Caco-2 (cell line): ENCODE measurements around the gene TAS1R2. TPM values are rescaled to one million over a fixed set of nuclear protein-coding genes. Genes with fewer than 3 reads are reported as not detected.

Experiments used
- BruUV-seq: library from RNA; stranded (reverse); fragments of 400-500 nt; replicated peaks from 2 replicates; lab custom pipeline; 2021; lab: Mats Ljungman, UMichigan
- CTCF ChIA-PET: fragments of 300-600 bp; sonication (Branson Sonifier 250); formaldehyde crosslinking; loops from one replicate; lab custom pipeline; 2022; ENCODE audit warnings: antibody characterized with exemption; lab: Charles Lee
- POLR2A ChIA-PET: fragments of 300-600 bp; sonication (Branson Sonifier 250); formaldehyde crosslinking; loops from one replicate; lab custom pipeline; 2022; ENCODE audit warnings: antibody characterized with exemption; lab: Charles Lee
- DNase-seq, 2 experiments: peaks; one replicate each; pipeline versions ENCODE4 v3.0.0 to v3.0.0-alpha.2; 2020 to 2022
- H3K27me3 ChIP-seq: replicated peaks from 2 replicates; pipeline ENCODE4 v1.6.0; 2011; ENCODE audit warnings: low read length; ENCODE audit not compliant: control insufficient read depth, insufficient read depth
- H3K36me3 ChIP-seq: 2 replicates; pipeline ENCODE4 v1.5.1; 2011; ENCODE audit warnings: low read length; ENCODE audit not compliant: control insufficient read depth, insufficient read depth
- H3K4me1 ChIP-seq: fragments of 250-450 bp; sonication (Bioruptor Pico); 2 replicates; pipeline ENCODE4 v1.5.1; 2020; ENCODE audit warnings: mild to moderate bottlenecking
- H3K4me3 ChIP-seq: 2 replicates; pipeline ENCODE4 v1.5.1; 2011; ENCODE audit warnings: low read depth, mild to moderate bottlenecking, control low read depth, low read length
- H3K9me3 ChIP-seq: fragments of 250-450 bp; sonication (Bioruptor Pico); 2 replicates; pipeline ENCODE4 v1.5.1; 2020; ENCODE audit warnings: mild to moderate bottlenecking, moderate library complexity
- H3K27ac Mint-ChIP-seq: one replicate; pipeline ENCODE4 v1.8.0; 2022; ENCODE audit warnings: mixed read lengths; ENCODE audit not compliant: unreplicated experiment
- H3K27me3 Mint-ChIP-seq: one replicate; pipeline ENCODE4 v1.8.0; 2022; ENCODE audit warnings: mixed read lengths; ENCODE audit not compliant: insufficient read depth, unreplicated experiment
- H3K36me3 Mint-ChIP-seq: one replicate; pipeline ENCODE4 v1.8.0; 2022; ENCODE audit warnings: mild to moderate bottlenecking, mixed read lengths; ENCODE audit not compliant: insufficient read depth, unreplicated experiment
- H3K4me1 Mint-ChIP-seq: one replicate; pipeline ENCODE4 v1.8.0; 2022; ENCODE audit warnings: low read depth, mixed read lengths; ENCODE audit not compliant: unreplicated experiment
- H3K4me3 Mint-ChIP-seq: one replicate; pipeline ENCODE4 v1.8.0; 2022; ENCODE audit warnings: mild to moderate bottlenecking, moderate library complexity, mixed read lengths; ENCODE audit not compliant: unreplicated experiment
- H3K9me3 Mint-ChIP-seq: one replicate; pipeline ENCODE4 v1.8.0; 2022; ENCODE audit warnings: mixed read lengths; ENCODE audit not compliant: unreplicated experiment
- intact Hi-C: fragments of 100-400 bp; cut with micrococcal nuclease; formaldehyde crosslinking; loops from one replicate; pipeline ENCODE4 v1.10.0; 2022; ENCODE audit not compliant: unreplicated experiment
- total RNA-seq: library from RNA; stranded (reverse); gene quantifications from 2 replicates; pipeline ENCODE4 v1.2.3, GENCODE V29; 2022
- TF ChIP-seq, protein P1 (sequence below), 2 experiments: fragments of 200-600 bp in 1 of 2; IDR thresholded peaks; 1 replicate in 1 of 2; 2 replicates in 1 of 2; pipeline versions ENCODE4 v1.5.1 to v1.8.0; 2011 to 2022; ENCODE audit warnings: antibody characterized with exemption in 1 of 2, control low read depth in 1 of 2, inconsistent platforms in 1 of 2, low read depth in 1 of 2, low read length in 1 of 2, mild to moderate bottlenecking in 1 of 2, moderate library complexity in 1 of 2; ENCODE audit not compliant: insufficient read depth in 1 of 2, severe bottlenecking in 1 of 2, unreplicated experiment in 1 of 2

The TAS1R2 gene
- total RNA-seq, 1 experiment from 2014 or later = not detected

DNA sequence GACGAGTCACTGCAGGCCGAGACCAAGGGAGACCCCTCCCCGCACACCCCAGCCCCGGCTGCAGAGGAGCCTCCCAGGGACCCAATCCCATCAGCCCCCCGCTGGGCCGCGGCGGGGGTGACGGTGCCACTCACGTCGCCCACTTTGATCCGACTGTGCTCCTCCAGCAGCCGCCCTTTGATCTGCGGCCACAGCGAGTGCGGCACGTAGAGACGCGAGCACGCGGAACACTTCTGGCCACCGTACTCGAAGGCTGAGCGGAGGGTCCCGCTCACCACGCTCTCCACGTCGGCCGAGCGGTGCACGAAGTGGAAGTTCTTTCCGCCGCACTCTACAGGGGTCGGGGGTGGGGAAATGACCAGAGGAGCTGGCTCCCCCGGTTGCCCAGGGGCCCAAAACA is 17.8 kb upstream of the TAS1R2 start:
- intact Hi-C loops = no loop called here
- no peak overlapping the region for H3K4me3 ChIP-seq
- H3K4me1 Mint-ChIP-seq = no peaks in the 10 kb centered on the region
- TF ChIP-seq, protein P1, sequence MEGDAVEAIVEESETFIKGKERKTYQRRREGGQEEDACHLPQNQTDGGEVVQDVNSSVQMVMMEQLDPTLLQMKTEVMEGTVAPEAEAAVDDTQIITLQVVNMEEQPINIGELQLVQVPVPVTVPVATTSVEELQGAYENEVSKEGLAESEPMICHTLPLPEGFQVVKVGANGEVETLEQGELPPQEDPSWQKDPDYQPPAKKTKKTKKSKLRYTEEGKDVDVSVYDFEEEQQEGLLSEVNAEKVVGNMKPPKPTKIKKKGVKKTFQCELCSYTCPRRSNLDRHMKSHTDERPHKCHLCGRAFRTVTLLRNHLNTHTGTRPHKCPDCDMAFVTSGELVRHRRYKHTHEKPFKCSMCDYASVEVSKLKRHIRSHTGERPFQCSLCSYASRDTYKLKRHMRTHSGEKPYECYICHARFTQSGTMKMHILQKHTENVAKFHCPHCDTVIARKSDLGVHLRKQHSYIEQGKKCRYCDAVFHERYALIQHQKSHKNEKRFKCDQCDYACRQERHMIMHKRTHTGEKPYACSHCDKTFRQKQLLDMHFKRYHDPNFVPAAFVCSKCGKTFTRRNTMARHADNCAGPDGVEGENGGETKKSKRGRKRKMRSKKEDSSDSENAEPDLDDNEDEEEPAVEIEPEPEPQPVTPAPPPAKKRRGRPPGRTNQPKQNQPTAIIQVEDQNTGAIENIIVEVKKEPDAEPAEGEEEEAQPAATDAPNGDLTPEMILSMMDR (IDR thresholded peaks at IDR 0.05; ENCODE audit: insufficient read depth in 1 of 2, low read depth in 1 of 2, low read length in 1 of 2, severe bottlenecking in 1 of 2, unreplicated experiment in 1 of 2) = no peak
- ChIA-PET CTCF (interaction anchor here (0.5 kb wide), 1 partner anchor 166 kb away, joined by 3 read pairs; no protein-coding TSS in a partner anchor), POLR2A (no interaction called here)
- no peak overlapping the region for H3K27ac Mint-ChIP-seq
- H3K36me3 ChIP-seq = no peaks in the 10 kb centered on the region
- BruUV-seq = no TSS peak
- no peaks in the 10 kb centered on the region for H3K9me3 Mint-ChIP-seq
- H3K4me3 Mint-ChIP-seq = no peak overlapping the region
- no peaks in the 10 kb centered on the region for H3K4me1 ChIP-seq
- no peak for DNase-seq
- no peaks in the 10 kb centered on the region for H3K36me3 Mint-ChIP-seq
- no peaks in the 10 kb centered on the region for H3K27me3 ChIP-seq
- no peaks in the 10 kb centered on the region for H3K9me3 ChIP-seq
- H3K27me3 Mint-ChIP-seq = no peaks in the 10 kb centered on the region

DNA sequence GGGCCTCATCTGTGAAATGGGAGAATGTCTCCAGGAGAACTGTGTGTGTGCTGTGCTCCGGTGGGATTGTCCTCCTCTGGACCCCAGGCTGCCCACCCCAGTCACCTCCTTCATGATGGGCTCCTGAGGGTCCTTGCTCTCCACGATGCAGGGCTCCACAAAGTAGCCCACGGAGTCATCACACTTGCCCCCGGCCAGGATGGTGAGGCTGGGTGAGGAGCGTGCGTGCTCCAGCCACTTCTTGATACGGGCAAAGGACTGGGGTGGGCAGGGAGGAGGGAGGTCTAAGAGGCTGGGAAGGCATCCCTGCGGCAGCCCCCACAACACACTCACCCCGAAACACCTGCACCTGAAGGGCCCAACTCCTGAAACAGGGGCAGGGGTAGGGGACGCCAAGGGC is 16.8 kb upstream of the TAS1R2 start:
- DNase-seq = no peak
- no peak overlapping the region for H3K4me3 Mint-ChIP-seq
- Histone ChIP-seq H3K27me3 (no peaks in the 10 kb centered on the region), H3K36me3 (no peaks in the 10 kb centered on the region), H3K9me3 (no peaks in the 10 kb centered on the region), H3K4me1 (no peaks in the 10 kb centered on the region), H3K4me3 (no peak overlapping the region)
- ChIA-PET CTCF (interaction anchor here (1.7 kb wide), 1 partner anchor 8 kb away, joined by 10 read pairs; no protein-coding TSS in a partner anchor), POLR2A (no interaction called here)
- no peaks in the 10 kb centered on the region for H3K36me3 Mint-ChIP-seq
- H3K27me3 Mint-ChIP-seq = no peaks in the 10 kb centered on the region
- BruUV-seq = no TSS peak
- TF ChIP-seq, protein P1 (IDR thresholded peaks at IDR 0.05; ENCODE audit: insufficient read depth in 1 of 2, low read depth in 1 of 2, low read length in 1 of 2, severe bottlenecking in 1 of 2, unreplicated experiment in 1 of 2) = no peak
- no peaks in the 10 kb centered on the region for H3K9me3 Mint-ChIP-seq
- intact Hi-C loops = no loop called here
- H3K4me1 Mint-ChIP-seq = no peaks in the 10 kb centered on the region
- H3K27ac Mint-ChIP-seq = no peak overlapping the region

DNA sequence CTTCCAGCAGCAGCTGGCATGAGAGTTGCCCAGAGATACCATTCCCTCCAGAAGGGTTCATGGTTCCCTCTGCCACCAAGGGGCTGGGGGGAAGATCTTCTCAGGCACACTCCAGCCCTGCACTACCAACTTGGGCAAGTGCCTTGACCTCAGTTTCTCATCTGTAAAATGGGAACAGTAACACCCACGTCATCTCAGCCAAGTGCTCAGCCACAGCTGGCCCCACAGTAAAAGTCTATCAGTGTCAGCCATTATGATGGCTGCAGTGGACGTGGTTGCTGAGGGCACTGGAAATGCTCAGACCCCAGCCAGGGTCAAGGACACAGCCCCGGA is 16.3 kb upstream of the TAS1R2 start:
- no peaks in the 10 kb centered on the region for H3K36me3 Mint-ChIP-seq
- no peaks in the 10 kb centered on the region for H3K4me1 ChIP-seq
- H3K4me3 Mint-ChIP-seq = no peak overlapping the region
- H3K4me3 ChIP-seq = no peak overlapping the region
- CTCF ChIA-PET = interaction anchor here (0.6 to 1.7 kb wide), 8 partner anchors 9 to 426 kb away, joined by 3 to 10 read pairs (median 4); no protein-coding TSS in a partner anchor
- H3K27me3 Mint-ChIP-seq = no peaks in the 10 kb centered on the region
- H3K4me1 Mint-ChIP-seq = no peaks in the 10 kb centered on the region
- H3K9me3 ChIP-seq = no peaks in the 10 kb centered on the region
- TF ChIP-seq, protein P1 (IDR thresholded peaks at IDR 0.05; ENCODE audit: insufficient read depth in 1 of 2, low read depth in 1 of 2, low read length in 1 of 2, severe bottlenecking in 1 of 2, unreplicated experiment in 1 of 2) = no peak
- BruUV-seq = no TSS peak
- H3K27ac Mint-ChIP-seq = no peak overlapping the region
- no peaks in the 10 kb centered on the region for H3K36me3 ChIP-seq
- POLR2A ChIA-PET = no interaction called here
- intact Hi-C loops = loop anchor here (1.0 kb wide), 1 partner anchor 278 kb away; no protein-coding TSS in a partner anchor
- no peaks in the 10 kb centered on the region for H3K27me3 ChIP-seq
- no peak for DNase-seq
- H3K9me3 Mint-ChIP-seq = no peaks in the 10 kb centered on the region
